Measurements from ENCODE around the gene RNLS.

Gene RNLS

GRCh38 chr10:88256886-88257285 is 326.2 kb downstream of the RNLS start:
- no peak for DNase-seq (ENCODE audit: low spot score)

DNA sequence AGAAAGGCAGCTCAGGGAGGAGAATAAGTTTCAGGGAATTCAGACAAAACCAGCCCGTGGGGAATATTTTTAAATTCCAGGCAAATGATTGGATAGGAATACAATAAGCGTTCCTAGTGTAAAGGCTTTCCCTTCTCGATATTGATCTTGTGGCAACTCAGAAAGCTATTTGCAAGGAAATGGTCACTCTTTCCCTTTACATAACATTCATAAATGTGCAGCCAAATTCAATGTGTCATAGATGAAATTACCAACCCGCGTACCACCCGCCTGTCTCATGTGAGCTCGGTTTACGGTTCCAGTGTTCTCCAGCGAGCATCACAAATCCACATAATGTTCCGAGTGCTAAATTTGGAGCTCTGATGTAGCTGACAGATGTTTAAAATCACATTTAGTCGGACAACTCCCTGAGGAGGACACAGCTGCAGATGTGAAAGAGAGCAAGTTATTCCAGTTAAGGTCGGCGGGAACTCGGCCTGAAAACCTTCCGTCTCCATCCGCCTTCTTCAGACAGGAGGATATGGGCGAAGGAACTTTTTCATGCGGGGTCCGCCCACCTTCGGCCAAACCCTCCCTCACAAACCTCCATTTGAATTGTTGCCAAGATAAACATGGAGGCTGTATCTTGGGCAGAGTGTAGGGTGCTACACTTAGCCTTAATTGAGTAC is 327.0 kb downstream of the RNLS start:
- no peak for DNase-seq (ENCODE audit: low spot score)

- no peak for DNase-seq (ENCODE audit: low spot score)
Observed at GRCh38 chr10:88254091-88254490, 329.0 kb downstream of the RNLS start.

DNA sequence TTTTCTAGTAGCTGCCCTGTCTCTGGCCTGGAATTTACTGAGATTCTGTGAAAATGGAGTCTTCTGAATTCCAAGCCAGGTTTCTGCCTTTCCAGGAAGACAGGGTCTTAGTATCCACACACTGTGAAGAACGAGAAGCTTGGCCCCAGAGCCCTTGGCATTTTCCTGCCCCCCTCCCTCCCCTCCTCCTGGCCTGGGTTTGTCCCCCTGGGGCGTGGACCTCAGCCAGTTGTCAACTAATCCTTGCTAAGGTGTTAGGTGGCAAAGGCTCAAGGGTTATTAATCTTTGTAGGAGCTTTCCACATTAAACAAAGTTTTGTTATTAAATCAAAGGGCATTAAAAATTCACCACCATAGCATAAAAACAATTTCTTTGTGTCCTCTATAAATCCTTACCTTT is 329.5 kb downstream of the RNLS start:
- DNase-seq (ENCODE audit: low spot score) = no peak

GRCh38 chr10:88253128-88253527 is 330.0 kb downstream of the RNLS start:
- DNase-seq (ENCODE audit: low spot score) = no peak

DNA sequence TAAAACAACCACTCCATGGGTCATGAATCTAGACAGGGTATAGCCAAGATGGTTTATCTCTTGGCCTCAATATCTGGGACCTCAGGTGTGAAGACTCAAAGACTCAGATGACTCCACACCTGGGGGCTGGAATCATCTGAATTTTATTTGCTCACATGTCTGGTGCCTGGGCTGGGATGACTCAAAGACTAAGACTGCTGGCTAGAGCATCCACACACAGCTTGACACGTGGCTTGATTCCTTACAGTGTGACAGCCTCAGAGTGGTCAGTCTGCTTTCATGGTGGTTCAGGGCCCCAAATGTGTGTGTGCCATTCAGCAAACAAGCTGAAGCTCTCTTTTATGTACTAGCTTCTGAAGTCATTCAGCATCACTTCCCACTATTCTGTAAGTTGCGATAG is 333.7 kb downstream of the RNLS start:
- DNase-seq (ENCODE audit: low spot score) = no peak

- no peak for DNase-seq (ENCODE audit: low spot score)
Observed at GRCh38 chr10:88246675-88247074, 336.4 kb downstream of the RNLS start.

DNA sequence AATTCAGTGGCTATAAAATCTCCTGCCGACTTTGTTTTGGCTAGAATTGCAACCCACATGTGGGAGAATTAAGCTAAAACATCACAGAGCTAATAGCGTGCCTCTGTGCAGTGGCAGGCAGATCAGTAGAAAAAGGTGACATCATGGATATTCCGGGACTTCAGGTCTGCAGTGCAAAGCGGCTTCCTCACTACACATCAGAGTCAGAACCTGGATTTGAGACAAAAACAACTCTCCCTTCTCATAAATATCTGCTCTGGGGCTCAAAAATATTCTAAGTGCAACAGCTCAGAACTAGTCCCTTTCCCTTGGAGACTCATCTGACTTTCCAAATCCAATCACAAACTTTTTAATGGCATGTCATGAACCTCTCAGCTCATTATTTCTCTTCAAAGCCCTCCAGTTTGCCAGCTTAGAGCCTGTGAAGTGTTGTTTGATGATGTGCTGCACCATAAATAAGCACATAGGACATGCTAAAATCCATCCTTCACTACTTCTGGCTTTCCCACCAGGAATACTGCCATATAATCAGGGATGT is 337.1 kb downstream of the RNLS start:
- no peak for DNase-seq (ENCODE audit: low spot score)

GRCh38 chr10:88244781-88245625 is 338.1 kb downstream of the RNLS start:
- DNase-seq (ENCODE audit: low spot score) = no peak

DNA sequence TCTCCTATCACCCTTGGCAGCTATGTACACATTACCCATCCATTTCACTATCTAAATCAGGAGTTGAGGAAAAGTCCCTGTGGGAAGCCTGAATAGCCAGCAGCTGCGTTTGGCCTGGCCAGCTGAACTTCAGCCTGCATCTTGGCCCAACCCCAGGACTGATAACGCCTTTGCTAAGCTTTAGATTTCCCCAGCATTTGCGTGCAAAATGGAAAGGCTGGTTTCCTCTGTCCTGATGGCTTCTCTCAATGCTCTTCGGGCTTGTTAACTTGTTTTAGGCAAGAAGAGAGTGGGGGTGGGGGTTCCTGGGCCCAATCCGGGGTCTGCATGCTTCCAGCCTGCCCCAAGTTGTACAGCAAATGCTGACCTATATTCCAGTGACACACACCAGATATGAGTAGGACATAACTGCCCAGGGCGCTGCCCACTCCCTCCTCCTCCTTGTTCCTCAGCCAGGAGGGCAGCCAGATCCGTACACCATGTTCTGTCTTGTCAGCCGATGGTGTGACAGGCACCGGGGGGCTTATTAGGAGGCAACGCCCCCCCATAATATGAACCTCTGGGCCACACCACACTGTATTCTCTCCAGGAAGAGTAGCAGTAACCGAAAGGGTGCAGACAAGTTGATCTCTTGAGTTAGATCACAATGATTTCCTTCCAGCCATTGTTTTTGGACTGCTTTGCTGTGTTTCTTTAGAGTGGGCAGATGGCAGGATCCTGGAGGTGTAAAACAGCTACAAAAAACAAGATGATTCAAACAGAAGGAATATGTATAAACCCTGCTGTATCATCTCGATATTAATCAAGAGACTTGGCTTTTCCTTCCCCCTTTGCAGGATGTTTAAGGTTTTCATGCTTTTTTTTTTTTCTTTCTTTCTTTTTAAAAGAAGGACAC is 339.0 kb downstream of the RNLS start:
- no peak for DNase-seq (ENCODE audit: low spot score)

DNA sequence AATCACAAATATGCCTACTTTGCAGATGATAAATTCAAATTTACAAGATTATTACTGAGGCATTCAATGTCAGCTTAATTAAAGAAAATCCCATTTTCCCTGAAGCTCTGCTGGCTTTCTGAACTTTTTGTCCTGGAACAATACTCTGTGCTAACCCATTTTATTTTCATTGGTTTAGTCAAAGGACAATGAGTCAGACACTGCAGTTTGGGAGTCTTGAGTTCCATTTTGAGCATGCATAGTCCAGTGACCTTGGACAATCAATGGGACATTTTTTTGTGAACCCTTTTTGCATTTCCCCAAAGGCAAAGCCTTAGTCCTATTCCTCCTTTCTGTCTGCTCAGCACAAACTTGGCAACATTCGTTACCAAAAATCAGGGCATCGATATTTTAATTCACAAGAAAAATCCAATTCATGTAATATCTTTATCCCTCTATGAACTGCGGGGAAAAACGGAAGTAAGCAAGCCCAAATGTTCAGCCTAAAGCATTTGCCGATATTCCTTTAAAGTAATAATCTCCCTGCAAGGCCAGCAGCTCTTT is 339.8 kb downstream of the RNLS start:
- no peak for DNase-seq (ENCODE audit: low spot score)

DNA sequence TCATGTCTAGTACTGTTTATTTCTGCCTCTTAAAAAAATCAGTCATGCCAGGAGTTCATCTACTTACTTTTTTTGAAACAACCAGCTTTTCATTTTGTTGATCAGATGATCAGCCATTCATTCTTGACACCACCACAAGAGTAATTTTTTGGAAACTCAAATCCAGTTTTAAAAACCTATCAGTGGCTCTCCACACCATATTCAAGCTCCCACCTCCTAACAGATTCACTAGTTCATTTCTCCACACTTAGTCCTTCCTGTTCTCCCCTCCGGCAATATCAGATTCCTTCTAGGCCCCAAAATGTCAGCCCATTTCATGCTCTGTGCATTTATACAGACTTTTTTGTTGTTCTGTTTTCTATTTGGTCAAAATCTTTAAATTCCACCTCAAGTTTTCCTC is 341.6 kb downstream of the RNLS start:
- DNase-seq (ENCODE audit: low spot score) = no peak

DNA sequence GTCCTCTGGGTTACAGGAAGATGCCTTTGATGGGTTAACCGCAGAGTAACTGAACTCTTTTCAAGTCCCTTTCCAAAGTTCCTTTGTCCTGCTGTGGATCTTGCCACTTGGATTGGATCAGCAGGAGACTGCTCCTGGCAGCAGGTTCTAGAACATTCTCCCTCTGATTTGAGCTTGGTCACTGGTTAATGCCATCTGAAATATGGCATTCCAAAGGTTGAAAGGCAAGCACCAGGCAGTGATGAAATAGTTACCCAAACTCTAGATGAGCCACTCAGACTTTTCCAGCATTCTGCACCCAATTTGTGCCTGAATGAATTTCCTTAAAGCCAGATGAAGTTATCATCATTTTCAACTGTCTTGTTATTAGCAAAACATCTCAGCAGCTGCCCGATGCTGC is 343.9 kb downstream of the RNLS start:
- no peak for DNase-seq (ENCODE audit: low spot score)

DNA sequence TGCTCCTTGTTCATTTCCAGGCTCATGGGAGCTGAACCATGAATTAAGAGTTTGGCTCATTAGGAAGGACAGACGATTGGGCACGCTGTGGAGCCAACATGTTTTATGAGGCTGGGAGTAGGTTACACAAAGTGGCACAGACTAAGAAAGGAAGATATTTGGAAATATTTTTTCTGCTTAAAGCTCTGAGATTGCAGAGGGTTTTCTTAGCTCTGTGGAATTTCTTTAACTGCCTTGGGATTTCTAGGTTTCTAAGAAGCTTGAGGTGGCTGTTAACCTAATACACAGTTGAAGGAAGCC is 344.6 kb downstream of the RNLS start:
- DNase-seq (ENCODE audit: low spot score) = no peak

DNA sequence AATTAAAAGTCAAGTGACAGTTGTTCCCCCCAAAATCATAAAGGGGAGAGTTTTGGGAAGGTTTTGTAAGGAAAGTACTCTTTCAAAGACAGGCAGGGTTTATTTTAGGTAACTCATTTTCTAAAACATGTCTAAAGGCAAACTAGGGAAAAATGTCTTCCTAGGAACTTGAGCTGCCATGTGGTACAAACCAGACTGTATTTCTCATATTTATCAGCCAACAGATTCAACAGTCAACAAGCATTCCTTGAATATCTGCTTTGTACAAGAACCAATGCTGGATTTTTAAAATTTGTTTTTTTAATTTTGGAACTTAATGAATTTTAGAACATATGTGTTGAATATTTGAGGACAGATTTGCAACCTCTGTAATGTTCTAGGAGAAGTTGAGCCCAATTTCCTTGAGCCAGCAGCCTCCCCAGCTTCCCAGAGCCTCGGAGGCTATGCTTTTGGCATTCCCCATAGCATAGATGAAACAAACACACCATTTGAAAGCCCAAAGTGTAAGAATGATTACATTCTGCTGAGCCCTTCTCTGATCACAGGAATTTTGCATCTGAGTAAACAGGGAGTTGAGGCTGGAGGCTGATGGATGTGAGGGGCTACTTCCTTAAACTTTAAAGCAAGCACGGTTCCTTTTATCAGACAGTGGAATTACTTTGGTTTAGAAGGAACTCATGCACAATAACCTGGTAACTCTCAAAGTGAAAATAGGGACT is 345.1 kb downstream of the RNLS start:
- DNase-seq (ENCODE audit: low spot score) = no peak

- DNase-seq (ENCODE audit: low spot score) = no peak
Observed at GRCh38 chr10:88236121-88236743, 346.9 kb downstream of the RNLS start.

- no peak for DNase-seq (ENCODE audit: low spot score)
Observed at GRCh38 chr10:88234297-88234696, 348.8 kb downstream of the RNLS start.

DNA sequence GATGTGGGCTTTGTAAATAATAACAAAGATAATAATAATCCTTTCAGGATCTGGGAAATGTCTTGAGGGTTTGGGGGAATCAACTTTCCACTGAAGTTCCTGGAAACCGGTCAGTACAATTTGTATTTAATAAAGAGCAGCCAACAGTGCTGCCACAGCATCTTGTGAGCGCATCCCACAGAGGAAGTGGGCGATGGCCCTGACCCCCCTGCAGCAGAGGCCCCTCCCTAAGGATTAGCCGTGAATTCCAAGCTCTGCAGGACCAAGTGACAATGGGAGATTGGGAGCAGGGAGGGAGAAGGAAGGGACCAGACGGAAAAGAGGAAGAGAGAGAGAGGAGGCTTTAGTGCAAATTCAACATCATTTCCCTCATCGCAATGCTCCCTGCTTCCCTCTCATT is 349.2 kb downstream of the RNLS start:
- no peak for DNase-seq (ENCODE audit: low spot score)

- DNase-seq (ENCODE audit: low spot score) = no peak
Observed at GRCh38 chr10:88232983-88233543, 350.1 kb downstream of the RNLS start.

GRCh38 chr10:88232029-88232895 is 350.9 kb downstream of the RNLS start:
- no peak for DNase-seq (ENCODE audit: low spot score)
